ENCODE measurements around the gene ITPKB.

Gene ITPKB

DNA sequence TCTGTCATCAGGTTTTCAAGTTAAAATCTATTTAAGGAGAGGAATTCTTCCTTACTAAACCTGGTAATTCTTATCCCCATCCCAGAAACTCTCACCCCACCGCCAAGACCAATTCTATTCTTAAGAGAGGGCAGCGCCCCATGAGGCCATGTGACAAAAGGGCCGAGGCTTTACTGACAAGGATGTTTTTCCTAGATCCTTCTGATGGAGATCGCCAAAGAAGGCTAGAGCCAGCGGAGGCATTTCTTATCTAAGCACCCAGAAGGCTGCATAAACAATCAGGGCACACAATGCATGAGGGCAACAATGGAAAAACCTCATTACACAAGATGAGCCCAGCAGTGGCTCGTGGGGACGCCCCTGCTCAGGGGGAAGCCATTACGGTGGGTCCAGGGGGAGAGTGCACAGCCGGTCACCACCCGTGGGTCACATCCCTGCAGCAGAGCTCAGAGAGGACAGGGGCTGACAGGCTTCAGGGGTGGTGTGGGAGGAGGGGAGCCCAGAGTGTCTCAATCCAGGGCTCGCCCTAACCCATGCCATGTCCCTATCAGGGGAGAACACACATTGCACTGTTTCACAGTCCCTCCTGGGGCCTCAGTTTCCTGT, 88.7 kb downstream of the ITPKB start:
- Histone ChIP-seq H3K4me3 (replicated peaks; ENCODE audit: insufficient read depth, low read length) (no peak overlapping the region), H3K27me3 (ENCODE audit: insufficient read depth, poor library complexity, severe bottlenecking) (no peaks in the 10 kb centered on the region), H3K27ac (replicated peaks) (no peak overlapping the region)
- TF ChIP-seq SPI1 (IDR thresholded peaks at IDR 0.05; ENCODE audit: borderline replicate concordance, low read depth) = no peak
- TF ChIP-seq POLR2AphosphoS5 (IDR thresholded peaks at IDR 0.05; ENCODE audit: low read depth) = no peak
- TF ChIP-seq GABPA (IDR thresholded peaks at IDR 0.05; ENCODE audit: low read depth) = no peak
- TF ChIP-seq, protein P1, sequence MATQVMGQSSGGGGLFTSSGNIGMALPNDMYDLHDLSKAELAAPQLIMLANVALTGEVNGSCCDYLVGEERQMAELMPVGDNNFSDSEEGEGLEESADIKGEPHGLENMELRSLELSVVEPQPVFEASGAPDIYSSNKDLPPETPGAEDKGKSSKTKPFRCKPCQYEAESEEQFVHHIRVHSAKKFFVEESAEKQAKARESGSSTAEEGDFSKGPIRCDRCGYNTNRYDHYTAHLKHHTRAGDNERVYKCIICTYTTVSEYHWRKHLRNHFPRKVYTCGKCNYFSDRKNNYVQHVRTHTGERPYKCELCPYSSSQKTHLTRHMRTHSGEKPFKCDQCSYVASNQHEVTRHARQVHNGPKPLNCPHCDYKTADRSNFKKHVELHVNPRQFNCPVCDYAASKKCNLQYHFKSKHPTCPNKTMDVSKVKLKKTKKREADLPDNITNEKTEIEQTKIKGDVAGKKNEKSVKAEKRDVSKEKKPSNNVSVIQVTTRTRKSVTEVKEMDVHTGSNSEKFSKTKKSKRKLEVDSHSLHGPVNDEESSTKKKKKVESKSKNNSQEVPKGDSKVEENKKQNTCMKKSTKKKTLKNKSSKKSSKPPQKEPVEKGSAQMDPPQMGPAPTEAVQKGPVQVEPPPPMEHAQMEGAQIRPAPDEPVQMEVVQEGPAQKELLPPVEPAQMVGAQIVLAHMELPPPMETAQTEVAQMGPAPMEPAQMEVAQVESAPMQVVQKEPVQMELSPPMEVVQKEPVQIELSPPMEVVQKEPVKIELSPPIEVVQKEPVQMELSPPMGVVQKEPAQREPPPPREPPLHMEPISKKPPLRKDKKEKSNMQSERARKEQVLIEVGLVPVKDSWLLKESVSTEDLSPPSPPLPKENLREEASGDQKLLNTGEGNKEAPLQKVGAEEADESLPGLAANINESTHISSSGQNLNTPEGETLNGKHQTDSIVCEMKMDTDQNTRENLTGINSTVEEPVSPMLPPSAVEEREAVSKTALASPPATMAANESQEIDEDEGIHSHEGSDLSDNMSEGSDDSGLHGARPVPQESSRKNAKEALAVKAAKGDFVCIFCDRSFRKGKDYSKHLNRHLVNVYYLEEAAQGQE (IDR thresholded peaks at IDR 0.05; ENCODE audit: insufficient replicate concordance, low read depth) = no peak
- TF ChIP-seq, protein P2, sequence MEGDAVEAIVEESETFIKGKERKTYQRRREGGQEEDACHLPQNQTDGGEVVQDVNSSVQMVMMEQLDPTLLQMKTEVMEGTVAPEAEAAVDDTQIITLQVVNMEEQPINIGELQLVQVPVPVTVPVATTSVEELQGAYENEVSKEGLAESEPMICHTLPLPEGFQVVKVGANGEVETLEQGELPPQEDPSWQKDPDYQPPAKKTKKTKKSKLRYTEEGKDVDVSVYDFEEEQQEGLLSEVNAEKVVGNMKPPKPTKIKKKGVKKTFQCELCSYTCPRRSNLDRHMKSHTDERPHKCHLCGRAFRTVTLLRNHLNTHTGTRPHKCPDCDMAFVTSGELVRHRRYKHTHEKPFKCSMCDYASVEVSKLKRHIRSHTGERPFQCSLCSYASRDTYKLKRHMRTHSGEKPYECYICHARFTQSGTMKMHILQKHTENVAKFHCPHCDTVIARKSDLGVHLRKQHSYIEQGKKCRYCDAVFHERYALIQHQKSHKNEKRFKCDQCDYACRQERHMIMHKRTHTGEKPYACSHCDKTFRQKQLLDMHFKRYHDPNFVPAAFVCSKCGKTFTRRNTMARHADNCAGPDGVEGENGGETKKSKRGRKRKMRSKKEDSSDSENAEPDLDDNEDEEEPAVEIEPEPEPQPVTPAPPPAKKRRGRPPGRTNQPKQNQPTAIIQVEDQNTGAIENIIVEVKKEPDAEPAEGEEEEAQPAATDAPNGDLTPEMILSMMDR (IDR thresholded peaks at IDR 0.05; ENCODE audit: insufficient read depth, low read length) = no peak
- DNase-seq (ENCODE audit: low read depth in 1 of 2, low spot score in 1 of 2) = no peak

DNA sequence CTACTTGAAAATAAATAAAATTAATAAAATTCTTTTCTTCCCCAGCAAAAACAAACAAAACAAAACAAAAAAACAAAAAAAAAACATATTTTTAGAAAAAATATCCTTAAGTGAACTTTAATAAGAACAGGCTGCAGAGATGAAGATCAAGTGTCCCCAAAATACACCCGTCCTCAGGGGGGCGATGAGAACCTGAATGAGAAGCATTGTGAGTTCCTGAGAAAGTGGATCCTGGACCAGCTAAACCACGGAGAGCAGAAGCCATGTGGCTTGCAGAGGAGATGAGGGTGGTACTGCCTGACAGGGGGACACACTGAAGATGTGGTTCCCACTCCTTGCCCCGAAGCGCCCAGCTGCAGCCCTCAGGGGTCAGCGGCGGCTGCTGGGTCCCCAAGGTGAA, 89.3 kb downstream of the ITPKB start:
- Histone ChIP-seq H3K4me3 (replicated peaks; ENCODE audit: insufficient read depth, low read length) (no peak overlapping the region), H3K27ac (replicated peaks) (no peak overlapping the region), H3K27me3 (ENCODE audit: insufficient read depth, poor library complexity, severe bottlenecking) (no peaks in the 10 kb centered on the region)
- TF ChIP-seq, protein P2 (IDR thresholded peaks at IDR 0.05; ENCODE audit: insufficient read depth, low read length) = no peak
- no peak for TF ChIP-seq GABPA (IDR thresholded peaks at IDR 0.05; ENCODE audit: low read depth)
- no peak for TF ChIP-seq SPI1 (IDR thresholded peaks at IDR 0.05; ENCODE audit: borderline replicate concordance, low read depth)
- TF ChIP-seq, protein P1 (IDR thresholded peaks at IDR 0.05; ENCODE audit: insufficient replicate concordance, low read depth) = no peak
- no peak for TF ChIP-seq POLR2AphosphoS5 (IDR thresholded peaks at IDR 0.05; ENCODE audit: low read depth)
- DNase-seq (ENCODE audit: low read depth in 1 of 2, low spot score in 1 of 2) = no peak

DNA sequence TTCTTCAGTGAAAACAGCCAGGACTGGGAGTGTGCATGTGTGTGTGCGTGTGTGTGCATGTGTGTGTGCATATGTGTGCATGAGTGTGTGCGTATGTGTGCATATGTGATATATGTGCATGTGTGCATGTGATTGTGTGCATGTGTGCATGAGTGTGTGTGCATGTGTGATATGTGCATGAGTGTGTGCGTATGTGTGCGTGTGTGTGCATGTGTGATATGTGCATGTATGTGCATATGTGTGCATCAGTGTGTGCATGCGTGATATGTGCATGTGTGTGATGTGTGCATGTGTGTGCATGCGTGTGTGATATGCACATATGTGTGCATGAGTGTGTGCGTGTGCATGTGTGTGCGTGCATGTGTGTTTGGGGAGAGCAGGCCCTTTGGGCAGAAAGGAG, 89.8 kb downstream of the ITPKB start:
- TF ChIP-seq, protein P2 (IDR thresholded peaks at IDR 0.05; ENCODE audit: insufficient read depth, low read length) = no peak
- TF ChIP-seq GABPA (IDR thresholded peaks at IDR 0.05; ENCODE audit: low read depth) (no peak), POLR2AphosphoS5 (IDR thresholded peaks at IDR 0.05; ENCODE audit: low read depth) (no peak), SPI1 (IDR thresholded peaks at IDR 0.05; ENCODE audit: borderline replicate concordance, low read depth) (no peak)
- TF ChIP-seq, protein P1 (IDR thresholded peaks at IDR 0.05; ENCODE audit: insufficient replicate concordance, low read depth) = no peak
- DNase-seq (ENCODE audit: low read depth in 1 of 2, low spot score in 1 of 2) = no peak
- no peaks in the 10 kb centered on the region for H3K27me3 ChIP-seq (ENCODE audit: insufficient read depth, poor library complexity, severe bottlenecking)
- no peak overlapping the region for H3K27ac ChIP-seq (replicated peaks)
- no peak overlapping the region for H3K4me3 ChIP-seq (replicated peaks; ENCODE audit: insufficient read depth, low read length)
